ENCODE results near the gene MESP2. TPM values are rescaled to one million over a fixed set of nuclear protein-coding genes. Genes with fewer than 3 reads are reported as not detected.

The MESP2 gene
- total RNA-seq = not detected

- intact Hi-C loops (cut with micrococcal nuclease) = no loop called here
- POLR2A ChIA-PET = no interaction called here
- Mint-ChIP-seq H3K9me3 (no peaks in the 10 kb centered on the region), H3K4me3 (peak within 1 kb of the TSS; percentile 57), H3K4me1 (ENCODE audit: low read depth) (peaks cover 12% of the 10 kb centered on the region), H3K27ac (no peak within 1 kb of the TSS), H3K27me3 (peaks cover 15% of the 10 kb centered on the region), H3K36me3 (no peaks in the 10 kb centered on the region)
- peak; percentile 59 for DNase-seq
- CTCF ChIA-PET = interaction anchor here (0.6 kb wide), 1 partner anchor 99 kb away, joined by 3 read pairs; no protein-coding TSS in a partner anchor
Observed at GRCh38 chr15:89776274-89777072, at the start of gene MESP2. MESP2 (plus strand) TSS chr15:89776332; CDS start chr15:89776358, 26 bp downstream.

DNA sequence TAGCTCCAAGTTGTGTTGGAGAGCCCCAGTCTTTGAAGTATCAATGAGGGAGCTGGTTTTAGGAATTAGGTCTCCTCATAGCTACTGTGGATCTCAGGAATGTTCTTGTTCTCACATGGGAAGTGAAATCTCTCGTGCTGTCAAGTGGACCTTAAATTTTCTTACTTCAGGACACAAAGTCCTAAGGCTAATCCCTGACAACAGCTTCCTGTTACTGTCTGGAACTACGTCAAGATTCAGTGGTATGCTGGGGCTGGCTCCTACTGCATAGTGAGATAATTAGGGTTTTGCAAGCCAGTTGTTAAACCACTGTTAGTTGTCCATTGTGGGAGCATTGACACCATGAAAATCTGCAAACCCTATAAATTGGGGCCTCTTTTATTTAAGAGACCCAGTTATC is 47.9 kb upstream of the MESP2 start:
- no peak overlapping the region for H3K27ac Mint-ChIP-seq
- no peaks in the 10 kb centered on the region for H3K27me3 Mint-ChIP-seq
- intact Hi-C loops (cut with micrococcal nuclease) = no loop called here
- H3K36me3 Mint-ChIP-seq = peaks cover 2% of the 10 kb centered on the region
- POLR2A ChIA-PET = no interaction called here
- H3K9me3 Mint-ChIP-seq = peaks cover 4% of the 10 kb centered on the region
- no peaks in the 10 kb centered on the region for H3K4me1 Mint-ChIP-seq (ENCODE audit: low read depth)
- CTCF ChIA-PET = interaction anchor here (1.4 kb wide), 1 partner anchor 13 kb away, joined by 4 read pairs; no protein-coding TSS in a partner anchor
- DNase-seq = no peak
- no peak overlapping the region for H3K4me3 Mint-ChIP-seq

DNA sequence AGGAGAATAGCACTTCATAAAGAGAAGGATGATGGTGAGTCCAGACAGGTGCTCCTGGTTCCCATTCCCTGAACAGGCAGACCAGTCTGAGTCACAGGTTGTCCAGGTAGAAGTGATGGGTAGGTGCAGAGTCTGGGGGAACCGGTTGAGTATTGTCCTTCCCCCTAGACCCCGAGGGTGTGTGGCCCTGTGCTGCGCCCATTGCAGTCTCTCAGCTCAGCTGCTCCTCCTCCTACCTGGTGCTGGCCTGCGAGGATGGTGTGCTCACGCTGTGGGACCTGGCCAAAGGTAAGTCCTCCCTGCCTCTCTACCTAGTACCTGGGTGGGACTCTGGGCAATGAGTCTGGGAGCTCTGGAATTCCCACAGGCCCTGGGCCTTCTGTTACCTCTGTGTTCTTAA is 44.9 kb upstream of the MESP2 start:
- H3K36me3 Mint-ChIP-seq = no peaks in the 10 kb centered on the region
- no peaks in the 10 kb centered on the region for H3K9me3 Mint-ChIP-seq
- POLR2A ChIA-PET = no interaction called here
- no peaks in the 10 kb centered on the region for H3K4me1 Mint-ChIP-seq (ENCODE audit: low read depth)
- no peak for DNase-seq
- no peak overlapping the region for H3K4me3 Mint-ChIP-seq
- H3K27me3 Mint-ChIP-seq = peaks cover 11% of the 10 kb centered on the region
- CTCF ChIA-PET = interaction anchor here (0.7 to 0.9 kb wide), 2 partner anchors 9 to 12 kb away, joined by 3 read pairs; no protein-coding TSS in a partner anchor
- intact Hi-C loops (cut with micrococcal nuclease) = no loop called here
- H3K27ac Mint-ChIP-seq = no peak overlapping the region

- no peaks in the 10 kb centered on the region for H3K36me3 Mint-ChIP-seq
- intact Hi-C loops (cut with micrococcal nuclease) = no loop called here
- H3K9me3 Mint-ChIP-seq = no peaks in the 10 kb centered on the region
- ChIA-PET CTCF (interaction anchor here (0.7 to 1.1 kb wide), 2 partner anchors 142 to 373 kb away, joined by 3 to 6 read pairs; no protein-coding TSS in a partner anchor), POLR2A (interaction anchor here (0.6 kb wide), 1 partner anchor 28 kb away, joined by 7 read pairs; no protein-coding TSS in a partner anchor)
- DNase-seq = no peak
- no peak overlapping the region for H3K4me3 Mint-ChIP-seq
- no peak overlapping the region for H3K27ac Mint-ChIP-seq
- no peaks in the 10 kb centered on the region for H3K4me1 Mint-ChIP-seq (ENCODE audit: low read depth)
- H3K27me3 Mint-ChIP-seq = peaks cover 11% of the 10 kb centered on the region
Observed at GRCh38 chr15:89732451-89733172, 43.5 kb upstream of the MESP2 start.

GRCh38 chr15:89735773-89736172 is 40.4 kb upstream of the MESP2 start:
- intact Hi-C loops (cut with micrococcal nuclease) = no loop called here
- ChIA-PET CTCF (interaction anchor here (0.7 kb wide), 1 partner anchor 465 kb away, joined by 3 read pairs; the partner anchor contains the start of gene SEMA4B), POLR2A (no interaction called here)
- Mint-ChIP-seq H3K4me1 (ENCODE audit: low read depth) (peaks cover 2% of the 10 kb centered on the region), H3K9me3 (no peaks in the 10 kb centered on the region), H3K4me3 (no peak overlapping the region), H3K36me3 (no peaks in the 10 kb centered on the region), H3K27me3 (peaks cover 11% of the 10 kb centered on the region), H3K27ac (no peak overlapping the region)
- no peak for DNase-seq

GRCh38 chr15:89740137-89740536 is 36.0 kb upstream of the MESP2 start:
- DNase-seq = peak; percentile 61
- POLR2A ChIA-PET = no interaction called here
- Mint-ChIP-seq H3K4me1 (ENCODE audit: low read depth) (peaks cover 2% of the 10 kb centered on the region), H3K27ac (no peak overlapping the region), H3K9me3 (no peaks in the 10 kb centered on the region), H3K36me3 (no peaks in the 10 kb centered on the region), H3K27me3 (peaks cover 2% of the 10 kb centered on the region), H3K4me3 (no peak overlapping the region)
- CTCF ChIA-PET = interaction anchor here (0.6 to 2.2 kb wide), 25 partner anchors 9 to 560 kb away, joined by 3 to 50 read pairs (median 4); partner anchors contain the start of gene MESP1
- intact Hi-C loops (cut with micrococcal nuclease) = loop anchor here (2.0 to 5.0 kb wide), 2 partner anchors 135 to 347 kb away; no protein-coding TSS in a partner anchor

DNA sequence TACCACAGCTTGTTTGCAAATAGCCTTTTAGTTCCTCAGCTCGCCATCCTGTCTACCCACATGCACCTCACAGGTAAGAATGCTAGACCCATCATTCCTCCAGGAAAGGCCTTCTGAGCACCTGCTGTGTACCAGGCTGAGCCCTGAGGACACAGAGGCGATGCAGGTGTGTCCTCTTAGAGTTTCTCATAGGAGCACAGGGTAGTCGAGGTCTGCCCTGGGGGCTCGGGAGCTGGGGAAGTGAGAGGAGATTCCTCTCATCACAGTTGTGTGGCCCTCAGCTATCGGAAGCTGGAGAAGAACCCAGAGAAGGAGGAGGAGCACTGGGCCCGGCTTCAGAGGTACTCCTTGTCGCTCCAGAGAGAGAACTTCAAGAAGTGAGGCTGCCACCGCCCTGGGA is 33.1 kb upstream of the MESP2 start:
- DNase-seq = no peak
- Mint-ChIP-seq H3K4me3 (no peak overlapping the region), H3K9me3 (no peaks in the 10 kb centered on the region), H3K36me3 (no peaks in the 10 kb centered on the region), H3K27ac (no peak overlapping the region), H3K4me1 (ENCODE audit: low read depth) (peaks cover 2% of the 10 kb centered on the region), H3K27me3 (no peaks in the 10 kb centered on the region)
- CTCF ChIA-PET = interaction anchor here (0.6 to 1.3 kb wide), 4 partner anchors 11 to 383 kb away, joined by 3 to 4 read pairs (median 4); no protein-coding TSS in a partner anchor
- POLR2A ChIA-PET = interaction anchor here (0.6 kb wide), 1 partner anchor 333 kb away, joined by 4 read pairs; no protein-coding TSS in a partner anchor
- intact Hi-C loops (cut with micrococcal nuclease) = loop anchor here (5.0 kb wide), 1 partner anchor 344 kb away; no protein-coding TSS in a partner anchor

DNA sequence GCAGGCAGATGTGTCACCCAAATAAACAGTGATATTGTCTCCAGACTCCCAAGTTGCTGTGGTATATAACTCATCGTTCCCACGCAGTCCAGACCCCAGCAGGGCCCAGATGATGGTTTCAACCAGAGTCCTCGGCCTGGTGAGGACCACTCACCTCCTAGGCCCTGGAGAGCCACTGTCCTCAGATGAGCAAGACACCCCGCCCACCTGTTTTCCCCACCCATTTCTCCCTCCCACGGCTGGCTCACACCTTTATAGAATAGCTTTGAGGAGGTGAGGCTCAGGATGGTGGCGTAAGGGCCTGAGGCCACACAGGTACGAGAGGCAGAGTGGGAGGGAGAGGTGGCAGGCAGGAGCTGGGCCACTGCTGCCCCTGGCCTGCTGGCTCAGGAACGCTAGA is 32.5 kb upstream of the MESP2 start:
- Mint-ChIP-seq H3K27ac (no peak overlapping the region), H3K36me3 (no peaks in the 10 kb centered on the region), H3K4me3 (no peak overlapping the region), H3K9me3 (no peaks in the 10 kb centered on the region), H3K27me3 (no peaks in the 10 kb centered on the region), H3K4me1 (ENCODE audit: low read depth) (peaks cover 2% of the 10 kb centered on the region)
- ChIA-PET CTCF (no interaction called here), POLR2A (interaction anchor here (0.6 kb wide), 1 partner anchor 333 kb away, joined by 4 read pairs; no protein-coding TSS in a partner anchor)
- intact Hi-C loops (cut with micrococcal nuclease) = loop anchor here (5.0 kb wide), 1 partner anchor 344 kb away; no protein-coding TSS in a partner anchor
- DNase-seq = no peak

GRCh38 chr15:89745131-89745530 is 31.0 kb upstream of the MESP2 start:
- H3K27me3 Mint-ChIP-seq = no peaks in the 10 kb centered on the region
- H3K9me3 Mint-ChIP-seq = no peaks in the 10 kb centered on the region
- H3K36me3 Mint-ChIP-seq = no peaks in the 10 kb centered on the region
- intact Hi-C loops (cut with micrococcal nuclease) = no loop called here
- POLR2A ChIA-PET = no interaction called here
- H3K4me3 Mint-ChIP-seq = no peak overlapping the region
- no peak overlapping the region for H3K27ac Mint-ChIP-seq
- no peak for DNase-seq
- CTCF ChIA-PET = no interaction called here
- peaks cover 4% of the 10 kb centered on the region for H3K4me1 Mint-ChIP-seq (ENCODE audit: low read depth)

DNA sequence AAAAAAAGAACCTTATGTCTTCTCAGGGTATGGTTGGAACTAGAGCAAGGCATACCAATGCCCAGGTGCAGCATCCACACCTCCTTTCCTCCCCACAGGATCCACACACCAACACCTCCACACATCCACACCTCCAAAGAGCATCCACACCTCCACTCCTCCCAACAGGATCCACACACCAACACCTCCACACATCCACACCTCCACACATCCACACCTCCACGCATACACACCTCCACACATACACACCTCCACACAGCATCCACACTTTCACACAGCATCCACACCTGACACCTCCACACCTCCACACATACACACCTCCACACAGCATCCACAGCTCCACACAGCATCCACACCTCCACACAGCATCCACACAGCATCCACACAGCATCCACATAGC is 30.4 kb upstream of the MESP2 start:
- Mint-ChIP-seq H3K27ac (no peak overlapping the region), H3K4me1 (ENCODE audit: low read depth) (peaks cover 3% of the 10 kb centered on the region), H3K4me3 (no peak overlapping the region), H3K27me3 (no peaks in the 10 kb centered on the region), H3K9me3 (no peaks in the 10 kb centered on the region), H3K36me3 (no peaks in the 10 kb centered on the region)
- POLR2A ChIA-PET = no interaction called here
- DNase-seq = no peak
- CTCF ChIA-PET = no interaction called here
- intact Hi-C loops (cut with micrococcal nuclease) = no loop called here

DNA sequence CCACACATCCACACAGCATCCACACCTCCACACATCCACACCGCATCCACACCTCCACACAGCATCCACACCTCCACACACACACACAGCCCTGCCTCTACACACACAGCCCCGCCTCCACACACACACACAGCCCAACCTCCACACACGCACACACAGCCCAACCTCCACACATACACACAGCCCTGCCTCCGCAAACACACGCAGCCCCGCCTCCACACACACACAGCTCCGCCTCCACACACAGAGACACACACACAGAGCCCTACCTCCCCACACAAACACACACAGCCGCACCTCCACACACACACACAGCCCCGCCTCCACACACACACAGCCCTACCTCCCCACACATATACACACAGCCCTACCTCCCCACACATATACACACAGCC is 29.7 kb upstream of the MESP2 start:
- intact Hi-C loops (cut with micrococcal nuclease) = no loop called here
- Mint-ChIP-seq H3K4me3 (no peak overlapping the region), H3K27ac (no peak overlapping the region), H3K27me3 (no peaks in the 10 kb centered on the region), H3K4me1 (ENCODE audit: low read depth) (peaks cover 3% of the 10 kb centered on the region), H3K9me3 (no peaks in the 10 kb centered on the region), H3K36me3 (no peaks in the 10 kb centered on the region)
- ChIA-PET CTCF (no interaction called here), POLR2A (no interaction called here)
- no peak for DNase-seq

Data from activated CD4-positive, alpha-beta memory T cell treated with anti-CD3 and anti-CD28 coated beads for 36 hours (primary cell).